HEK293T (cell line): Measurements from ENCODE around the gene TOX4.
"Not testable (repeated sequence)": the region's sequence is repeated elsewhere in the genome, so short reads cannot be mapped to it uniquely, and the experiment has no call there.

Experiments
- CTCF ChIA-PET: fragments of 350-600 bp; formaldehyde crosslinking; extraction: SDS; loops from one replicate; lab custom pipeline; 2021; ENCODE audit warnings: antibody characterized with exemption, inconsistent platforms; lab: Yijun Ruan, JAX
- POLR2A ChIA-PET: fragments of 350-600 bp; formaldehyde crosslinking; extraction: SDS; loops from one replicate; lab custom pipeline; 2020; ENCODE audit warnings: antibody characterized with exemption, inconsistent platforms; lab: Yijun Ruan, JAX
- DNase-seq: peaks from one replicate; pipeline ENCODE4 v3.0.0; 2012; ENCODE audit warnings: mixed read lengths; ENCODE audit errors: extremely low spot score
- ARNT ChIP-seq: fragments of 450-650 bp; IDR thresholded peaks from 2 replicates; pipeline ENCODE4 v1.6.1; 2017; ENCODE audit warnings: mild to moderate bottlenecking
- BHLHE40 ChIP-seq: fragments of 450-650 bp; IDR thresholded peaks from 2 replicates; pipeline ENCODE4 v1.6.1; 2016; ENCODE audit warnings: mild to moderate bottlenecking, moderate library complexity, borderline replicate concordance
- CTBP1 ChIP-seq: fragments of 450-650 bp; IDR thresholded peaks from 2 replicates; pipeline ENCODE4 v1.6.1; 2016; ENCODE audit warnings: borderline replicate concordance
- ELF4 ChIP-seq: fragments of 450-650 bp; IDR thresholded peaks from 2 replicates; pipeline ENCODE4 v1.6.1; 2017; ENCODE audit warnings: antibody characterized with exemption
- FOXA1 ChIP-seq: fragments of 450-650 bp; IDR thresholded peaks from 2 replicates; pipeline ENCODE4 v1.6.1; 2016; ENCODE audit warnings: mild to moderate bottlenecking
- FOXK2 ChIP-seq: fragments of 450-650 bp; IDR thresholded peaks from 2 replicates; pipeline ENCODE4 v1.6.1; 2016; ENCODE audit warnings: mild to moderate bottlenecking
- FOXM1 ChIP-seq: fragments of 450-650 bp; IDR thresholded peaks from 2 replicates; pipeline ENCODE4 v1.6.1; 2017; ENCODE audit warnings: mild to moderate bottlenecking, borderline replicate concordance
- HDGF ChIP-seq: fragments of 450-650 bp; IDR thresholded peaks from 2 replicates; pipeline ENCODE4 v1.6.1; 2017; ENCODE audit warnings: antibody characterized with exemption, borderline replicate concordance
- L3MBTL2 ChIP-seq: fragments of 450-650 bp; conservative IDR thresholded peaks from 2 replicates; pipeline ENCODE4 v1.6.1; 2016; ENCODE audit warnings: mild to moderate bottlenecking
- LEF1 ChIP-seq: fragments of 450-650 bp; IDR thresholded peaks from 2 replicates; pipeline ENCODE4 v1.6.1; 2017; ENCODE audit warnings: mild to moderate bottlenecking, borderline replicate concordance
- NFRKB ChIP-seq: fragments of 450-650 bp; IDR thresholded peaks from 2 replicates; pipeline ENCODE4 v1.6.1; 2016; ENCODE audit warnings: mild to moderate bottlenecking, moderate library complexity
- PKNOX1 ChIP-seq: fragments of 450-650 bp; IDR thresholded peaks from 2 replicates; pipeline ENCODE4 v1.6.1; 2016
- SP1 ChIP-seq: fragments of 450-650 bp; IDR thresholded peaks from 2 replicates; pipeline ENCODE4 v1.6.1; 2017
- SUZ12 ChIP-seq: fragments of 450-650 bp; IDR thresholded peaks from 2 replicates; pipeline ENCODE4 v1.6.1; 2016; ENCODE audit warnings: mild to moderate bottlenecking
- TARDBP ChIP-seq: fragments of 450-650 bp; IDR thresholded peaks from 2 replicates; pipeline ENCODE4 v1.6.1; 2016
- ZNF384 ChIP-seq: fragments of 450-650 bp; IDR thresholded peaks from 2 replicates; pipeline ENCODE4 v1.6.1; 2016

Gene TOX4

GRCh38 chr14:21536418-21537089 lies 59.6 kb downstream of the TOX4 start:
- ChIA-PET POLR2A (interaction anchor here (1.1 to 2.9 kb wide), 3 partner anchors 10 to 26 kb away, joined by 7 to 19 read pairs (median 8); partner anchors contain the start of genes METTL3 and SALL2), CTCF (interaction anchor here (1.1 kb wide), 1 partner anchor 21 kb away, joined by 3 read pairs; no protein-coding TSS in a partner anchor)
- DNase-seq: no peak
- no peak for TF ChIP-seq FOXM1
- no peak for TF ChIP-seq ZNF384
- no peak for TF ChIP-seq CTBP1
- no peak for TF ChIP-seq ELF4
- TF ChIP-seq LEF1: no peak
- no peak for TF ChIP-seq TARDBP
- no peak for TF ChIP-seq FOXA1
- no peak for TF ChIP-seq L3MBTL2
- no peak for TF ChIP-seq HDGF
- TF ChIP-seq ARNT: no peak
- no peak for TF ChIP-seq SP1
- no peak for TF ChIP-seq FOXK2

GRCh38 chr14:21537090-21537424 lies 60.1 kb downstream of the TOX4 start:
- TF ChIP-seq SP1: no peak
- TF ChIP-seq NFRKB: no peak
- TF ChIP-seq ELF4: no peak
- no peak for TF ChIP-seq SUZ12
- no peak for TF ChIP-seq TARDBP
- no peak for TF ChIP-seq L3MBTL2
- TF ChIP-seq CTBP1: no peak
- TF ChIP-seq FOXK2: no peak
- TF ChIP-seq BHLHE40: no peak
- TF ChIP-seq ZNF384: no peak
- TF ChIP-seq HDGF: no peak
- no peak for TF ChIP-seq ARNT
- POLR2A ChIA-PET: interaction anchor here (1.7 to 1.8 kb wide), 2 partner anchors 8 to 11 kb away, joined by 6 to 8 read pairs; partner anchors contain the start of gene SALL2
- CTCF ChIA-PET: interaction anchor here (1.1 kb wide), 1 partner anchor 20 kb away, joined by 3 read pairs; no protein-coding TSS in a partner anchor
- DNase-seq: no peak

GRCh38 chr14:21539189-21539940 lies 62.4 kb downstream of the TOX4 start:
- DNase-seq: no peak
- TF ChIP-seq L3MBTL2: no peak
- no peak for TF ChIP-seq CTBP1
- TF ChIP-seq BHLHE40: no peak
- no peak for TF ChIP-seq SUZ12
- ChIA-PET POLR2A (interaction anchor here (1.1 to 1.2 kb wide), 2 partner anchors 13 to 14 kb away, joined by 3 read pairs; partner anchors contain the start of gene SALL2), CTCF (interaction anchor here (0.7 kb wide), 1 partner anchor 84 kb away, joined by 3 read pairs; the partner anchor contains the start of gene CHD8)

GRCh38 chr14:21541413-21542074 lies 64.5 kb downstream of the TOX4 start:
- POLR2A ChIA-PET: interaction anchor here (1.1 to 1.8 kb wide), 2 partner anchors 15 to 30 kb away, joined by 5 to 8 read pairs; partner anchors contain the start of genes METTL3 and SALL2
- no peak for DNase-seq

GRCh38 chr14:21543521-21543960 lies 66.5 kb downstream of the TOX4 start:
- CTCF ChIA-PET: no interaction called here
- POLR2A ChIA-PET: interaction anchor here (1.8 kb wide), 1 partner anchor 32 kb away, joined by 8 read pairs; the partner anchor contains the start of gene METTL3
- TF ChIP-seq CTBP1 (no peak), ARNT (no peak), HDGF (no peak), FOXK2 (no peak), SUZ12 (no peak)
- DNase-seq: no peak

More at GRCh38 chr14:21541413-21542074, 64.5 kb downstream of the TOX4 start:
- TF ChIP-seq NFRKB (no peak), HDGF (no peak), FOXA1 (no peak), CTBP1 (no peak), PKNOX1 (no peak)
- CTCF ChIA-PET: no interaction called here

GRCh38 chr14:21543963-21544362 lies 67.0 kb downstream of the TOX4 start:
- POLR2A ChIA-PET: no interaction called here
- TF ChIP-seq SUZ12 (no peak), CTBP1 (no peak), ELF4 (no peak), PKNOX1 (no peak), L3MBTL2 (no peak), TARDBP (no peak), FOXK2 (no peak), SP1 (no peak), FOXM1 (no peak), BHLHE40 (no peak), NFRKB (no peak), ARNT (no peak), ZNF384 (no peak), HDGF (no peak), LEF1 (no peak), FOXA1 (no peak)
- CTCF ChIA-PET: no interaction called here
- no peak for DNase-seq

GRCh38 chr14:21544588-21544987 lies 67.6 kb downstream of the TOX4 start:
- POLR2A ChIA-PET, DNase-seq, CTCF ChIA-PET: not testable (repeated sequence)
